HG02943 (cell line): ENCODE data around the gene CCNL2.
A peak's percentile ranks its signal among the peaks of the same experiment; 100 is the strongest.
"Not testable (repeated sequence)": the region's sequence is repeated elsewhere in the genome, so short reads cannot be mapped to it uniquely, and the experiment has no call there.

Experiments
- ATAC-seq: cut with Tn5 transposase; IDR thresholded peaks from one replicate; pipeline ENCODE4 v1.9.1; 2021; ENCODE audit warnings: mild to moderate bottlenecking, low read depth, moderate library complexity; ENCODE audit not compliant: unreplicated experiment

The CCNL2 gene

GRCh38 chr1:1399187-1399871 is at the start of gene CCNL2:
Gene CCNL2, minus strand, starts transcription at chr1:1399335. Its CDS starts 29 bp downstream, at chr1:1399306.
- peak; percentile 90 for ATAC-seq

GRCh38 chr1:1446631-1447030 is 47.5 kb upstream of the CCNL2 start:
- not testable (repeated sequence) for ATAC-seq

- ATAC-seq = no peak
These were observed 43.1 kb upstream of the CCNL2 start for GRCh38 chr1:1442069-1442770.

GRCh38 chr1:1441002-1441888 is 42.1 kb upstream of the CCNL2 start:
- ATAC-seq = no peak

GRCh38 chr1:1440262-1441001 is 41.3 kb upstream of the CCNL2 start:
- ATAC-seq = no peak

GRCh38 chr1:1439546-1440261 is 40.6 kb upstream of the CCNL2 start:
- ATAC-seq = no peak

GRCh38 chr1:1438531-1439381 is 39.6 kb upstream of the CCNL2 start:
- no peak for ATAC-seq

- peak; percentile 59 for ATAC-seq
These were observed 38.8 kb upstream of the CCNL2 start for GRCh38 chr1:1437904-1438376.

- ATAC-seq = no peak
These were observed 38.1 kb upstream of the CCNL2 start for GRCh38 chr1:1437033-1437903.

- no peak for ATAC-seq
These were observed 37.5 kb upstream of the CCNL2 start for GRCh38 chr1:1436630-1437032.

- ATAC-seq = no peak
These were observed 36.9 kb upstream of the CCNL2 start for GRCh38 chr1:1435911-1436629.

GRCh38 chr1:1435106-1435903 is 36.2 kb upstream of the CCNL2 start, which contains the start of gene VWA1:
Gene VWA1, plus strand, starts transcription at chr1:1435690. Its CDS starts 59 bp downstream, at chr1:1435749.
- ATAC-seq = no peak

GRCh38 chr1:1434824-1435105 is 35.6 kb upstream of the CCNL2 start:
- no peak for ATAC-seq

- ATAC-seq = no peak
These were observed 35.1 kb upstream of the CCNL2 start for GRCh38 chr1:1434131-1434823.

GRCh38 chr1:1433804-1434130 is 34.6 kb upstream of the CCNL2 start:
- ATAC-seq = no peak
